Hepatocyte (in vitro differentiated cells): Measurements from ENCODE around the gene PLCB4. TPM values are rescaled to one million over a fixed set of nuclear protein-coding genes. Genes with fewer than 3 reads are reported as not detected.

ENCODE experiments used
- DNase-seq: peaks from one replicate; pipeline ENCODE4 v3.0.0-alpha.2; 2016; ENCODE audit warnings: low spot score
- H2AFZ ChIP-seq: fragments of 200-600 bp; sonication (generic); 2 replicates; pipeline ENCODE4 v1.6.0; 2016; ENCODE audit warnings: antibody characterized with exemption, mild to moderate bottlenecking
- H3K27ac ChIP-seq: fragments of 200-600 bp; sonication (generic); 2 replicates; pipeline ENCODE4 v1.5.1; 2016; ENCODE audit warnings: mild to moderate bottlenecking
- H3K27me3 ChIP-seq: fragments of 200-600 bp; sonication (generic); 2 replicates; pipeline ENCODE4 v1.6.1; 2016
- H3K36me3 ChIP-seq: fragments of 200-600 bp; sonication (generic); replicated peaks from 2 replicates; pipeline ENCODE4 v1.5.1; 2016; ENCODE audit warnings: low read depth; ENCODE audit not compliant: insufficient read depth
- H3K4me1 ChIP-seq: fragments of 200-600 bp; sonication (generic); 2 replicates; pipeline ENCODE4 v1.5.1; 2016; ENCODE audit warnings: mild to moderate bottlenecking, moderate library complexity; ENCODE audit not compliant: insufficient read depth
- H3K4me2 ChIP-seq: fragments of 200-600 bp; sonication (generic); 2 replicates; pipeline ENCODE4 v1.6.0; 2016
- H3K4me3 ChIP-seq: fragments of 200-600 bp; sonication (generic); 2 replicates; pipeline ENCODE4 v1.5.1; 2016; ENCODE audit warnings: mild to moderate bottlenecking
- H3K79me2 ChIP-seq: fragments of 200-600 bp; sonication (generic); 2 replicates; pipeline ENCODE4 v1.6.0; 2017; ENCODE audit warnings: mild to moderate bottlenecking
- H3K9me2 ChIP-seq: fragments of 200-600 bp; sonication (generic); replicated peaks from 2 replicates; pipeline ENCODE4 v1.6.0; 2017; ENCODE audit warnings: mild to moderate bottlenecking; ENCODE audit not compliant: insufficient read depth
- H3K9me3 ChIP-seq: fragments of 200-600 bp; sonication (generic); 2 replicates; pipeline ENCODE4 v1.5.1; 2016; ENCODE audit warnings: low read depth, mild to moderate bottlenecking
- H4K20me1 ChIP-seq: fragments of 200-600 bp; sonication (generic); 2 replicates; pipeline ENCODE4 v1.6.0; 2016; ENCODE audit warnings: mild to moderate bottlenecking; ENCODE audit not compliant: insufficient read depth, poor library complexity, severe bottlenecking
- EZH2 ChIP-seq: fragments of 200-600 bp; sonication (generic); IDR thresholded peaks from 2 replicates; pipeline ENCODE4 v1.6.1; 2016; ENCODE audit warnings: antibody characterized with exemption, mild to moderate bottlenecking, borderline replicate concordance
- EZH2phosphoT487 ChIP-seq: fragments of 200-600 bp; sonication (generic); IDR thresholded peaks from one replicate; pipeline ENCODE4 v1.6.1; 2018; ENCODE audit warnings: antibody characterized with exemption, mild to moderate bottlenecking, low read depth, moderate library complexity; ENCODE audit not compliant: unreplicated experiment, severe bottlenecking
- WGBS: methylation state at CpG from one replicate; pipeline ENCODE4 v1.1.6; 2016; ENCODE audit warnings: low lambda C conversion rate; ENCODE audit errors: missing lambda C conversion rate; 5-methylcytosine and 5-hydroxymethylcytosine counted together
- polyA plus RNA-seq: library from polyadenylated mRNA; unstranded; fragments of >200 nt; fragmentation: Nextera tagmentation; extraction: Ambion mirVana; gene quantifications from 2 replicates; pipeline ENCODE4 v1.2.1, GENCODE V29; 2016
- total RNA-seq: library from RNA; depleted of rRNA; stranded (reverse); fragments of >200 nt; gene quantifications from 2 replicates; pipeline ENCODE4 v1.2.3, GENCODE V29; 2014
- TF ChIP-seq, protein P1 (sequence below): fragments of 200-600 bp; sonication (generic); IDR thresholded peaks from 2 replicates; pipeline ENCODE4 v1.5.1; 2016; ENCODE audit warnings: antibody characterized with exemption, mild to moderate bottlenecking; ENCODE audit not compliant: poor library complexity

Gene PLCB4
- total and polyA plus RNA-seq, 2 experiments from 2014 or later: 6.4 to 15.0 TPM

DNA sequence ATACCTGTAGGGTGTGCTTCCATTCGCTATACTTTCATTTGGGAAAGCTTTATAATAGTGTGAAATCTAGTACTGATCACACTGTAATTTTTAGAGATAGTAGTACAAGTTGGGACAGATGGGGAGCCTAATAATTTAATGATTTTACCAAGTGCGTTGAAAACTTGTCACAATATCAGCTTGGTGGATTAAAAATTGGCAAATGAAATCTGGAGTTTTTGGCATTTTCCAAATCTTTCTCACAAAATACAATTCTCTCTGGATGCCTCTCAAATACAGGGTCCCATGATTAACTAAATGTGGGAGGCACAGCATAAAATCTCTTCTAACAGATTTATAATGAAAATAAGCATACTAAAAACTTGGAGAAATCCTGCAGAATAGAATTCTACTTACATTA, 96.4 kb downstream of the PLCB4 start:
- no peaks in the 10 kb centered on the region for H4K20me1 ChIP-seq
- H2AFZ ChIP-seq: no peak overlapping the region
- H3K4me1 ChIP-seq: peaks cover 3% of the 10 kb centered on the region
- no peak overlapping the region for H3K4me3 ChIP-seq
- DNase-seq: no peak
- H3K9me2 ChIP-seq: no peaks in the 10 kb centered on the region
- H3K27ac ChIP-seq: no peak overlapping the region
- H3K4me2 ChIP-seq: no peak overlapping the region
- TF ChIP-seq EZH2phosphoT487: no peak
- TF ChIP-seq, protein P1, sequence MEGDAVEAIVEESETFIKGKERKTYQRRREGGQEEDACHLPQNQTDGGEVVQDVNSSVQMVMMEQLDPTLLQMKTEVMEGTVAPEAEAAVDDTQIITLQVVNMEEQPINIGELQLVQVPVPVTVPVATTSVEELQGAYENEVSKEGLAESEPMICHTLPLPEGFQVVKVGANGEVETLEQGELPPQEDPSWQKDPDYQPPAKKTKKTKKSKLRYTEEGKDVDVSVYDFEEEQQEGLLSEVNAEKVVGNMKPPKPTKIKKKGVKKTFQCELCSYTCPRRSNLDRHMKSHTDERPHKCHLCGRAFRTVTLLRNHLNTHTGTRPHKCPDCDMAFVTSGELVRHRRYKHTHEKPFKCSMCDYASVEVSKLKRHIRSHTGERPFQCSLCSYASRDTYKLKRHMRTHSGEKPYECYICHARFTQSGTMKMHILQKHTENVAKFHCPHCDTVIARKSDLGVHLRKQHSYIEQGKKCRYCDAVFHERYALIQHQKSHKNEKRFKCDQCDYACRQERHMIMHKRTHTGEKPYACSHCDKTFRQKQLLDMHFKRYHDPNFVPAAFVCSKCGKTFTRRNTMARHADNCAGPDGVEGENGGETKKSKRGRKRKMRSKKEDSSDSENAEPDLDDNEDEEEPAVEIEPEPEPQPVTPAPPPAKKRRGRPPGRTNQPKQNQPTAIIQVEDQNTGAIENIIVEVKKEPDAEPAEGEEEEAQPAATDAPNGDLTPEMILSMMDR: no peak
- no peak for TF ChIP-seq EZH2
- no peaks in the 10 kb centered on the region for H3K36me3 ChIP-seq
- no peaks in the 10 kb centered on the region for H3K27me3 ChIP-seq
- 98% methylated on average over 2 of the region's 2 CpGs for WGBS
- no peaks in the 10 kb centered on the region for H3K79me2 ChIP-seq
- no peaks in the 10 kb centered on the region for H3K9me3 ChIP-seq

DNA sequence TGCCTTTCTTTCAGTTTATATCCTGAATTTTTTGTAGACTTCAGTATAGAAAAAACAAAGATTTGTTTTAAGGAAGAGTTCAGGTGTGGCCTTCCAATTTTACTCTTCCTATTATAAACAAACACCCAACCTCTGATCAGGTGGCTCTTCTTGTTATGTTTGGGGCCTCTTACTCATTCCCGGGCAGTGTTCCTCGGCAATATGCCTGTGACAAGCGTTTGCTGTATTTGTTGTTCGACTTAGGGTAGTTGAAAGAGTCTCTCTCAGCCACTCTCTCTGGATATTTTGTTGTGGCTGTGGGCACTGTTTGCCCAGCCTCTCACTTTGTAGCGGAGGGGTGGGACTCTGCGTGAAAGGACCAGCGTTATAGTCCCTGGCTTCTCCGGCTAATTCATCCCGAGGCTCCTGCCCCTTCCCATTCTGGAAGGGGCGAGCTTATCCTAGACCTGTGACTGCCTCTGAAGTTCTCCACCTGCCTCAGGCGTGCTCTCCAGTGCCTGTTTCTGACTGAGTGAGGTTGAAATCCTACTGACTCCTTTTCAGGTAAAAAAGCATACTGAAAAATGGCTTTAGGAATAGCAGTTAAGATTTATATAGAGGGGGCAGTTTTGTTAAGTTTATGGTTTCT, 97.4 kb downstream of the PLCB4 start:
- Histone ChIP-seq H2AFZ (no peak overlapping the region), H3K4me3 (no peak overlapping the region), H3K9me3 (no peaks in the 10 kb centered on the region), H3K27me3 (no peaks in the 10 kb centered on the region), H3K27ac (no peak overlapping the region), H4K20me1 (no peaks in the 10 kb centered on the region), H3K9me2 (no peaks in the 10 kb centered on the region), H3K4me2 (no peak overlapping the region), H3K79me2 (no peaks in the 10 kb centered on the region), H3K4me1 (no peaks in the 10 kb centered on the region), H3K36me3 (no peaks in the 10 kb centered on the region)
- 69% methylated on average over 11 of the region's 11 CpGs for WGBS
- no peak for DNase-seq
- TF ChIP-seq EZH2: no peak
- no peak for TF ChIP-seq EZH2phosphoT487

DNA sequence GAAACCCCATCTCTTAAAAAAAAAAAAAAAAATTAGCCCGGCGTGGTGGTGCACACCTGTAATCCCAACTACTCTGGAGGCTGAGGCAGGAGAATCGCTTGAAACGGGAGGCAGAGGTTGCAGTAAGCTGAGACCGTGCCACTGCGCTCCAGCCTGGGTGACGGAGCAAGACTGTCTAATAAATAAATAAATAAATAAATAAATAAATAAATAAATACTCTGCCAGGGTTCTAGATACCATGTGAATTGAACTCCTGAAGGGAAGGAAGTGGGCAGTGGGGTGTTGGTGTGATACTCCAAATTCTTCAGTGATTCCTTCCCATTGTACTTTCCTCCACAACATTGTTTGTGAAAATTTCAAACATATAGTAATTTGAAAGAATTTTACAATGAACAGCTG, 100.5 kb downstream of the PLCB4 start:
- H3K4me2 ChIP-seq: no peak overlapping the region
- H3K79me2 ChIP-seq: no peaks in the 10 kb centered on the region
- no peaks in the 10 kb centered on the region for H3K4me1 ChIP-seq
- TF ChIP-seq EZH2phosphoT487 (no peak), EZH2 (no peak)
- TF ChIP-seq, protein P1: no peak
- no peak overlapping the region for H2AFZ ChIP-seq
- no peaks in the 10 kb centered on the region for H3K9me2 ChIP-seq
- H3K9me3 ChIP-seq: no peaks in the 10 kb centered on the region
- no peak overlapping the region for H3K4me3 ChIP-seq
- DNase-seq: no peak
- 98% methylated on average over 7 of the region's 7 CpGs for WGBS
- H3K27me3 ChIP-seq: no peaks in the 10 kb centered on the region
- no peaks in the 10 kb centered on the region for H3K36me3 ChIP-seq
- H4K20me1 ChIP-seq: no peaks in the 10 kb centered on the region
- H3K27ac ChIP-seq: no peak overlapping the region

DNA sequence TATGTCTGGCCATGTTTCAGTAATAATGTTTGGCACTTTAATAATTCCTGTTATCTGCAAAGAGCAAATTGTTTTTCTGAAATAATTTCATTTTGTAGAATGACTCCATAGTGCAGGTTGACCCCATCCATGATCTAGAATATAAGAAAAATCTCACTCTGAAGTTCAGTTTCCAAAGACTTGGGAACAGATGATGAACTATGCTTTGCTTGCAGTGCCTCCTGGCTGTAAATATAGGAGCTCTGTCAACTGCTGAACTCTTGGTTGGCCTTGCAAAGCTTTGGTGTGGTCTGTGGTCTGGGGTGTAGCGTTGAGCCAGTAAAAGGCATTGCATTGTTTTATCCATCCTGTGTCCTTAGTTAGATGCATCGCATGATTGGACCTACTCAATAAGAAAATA, 104.0 kb downstream of the PLCB4 start:
- H3K4me1 ChIP-seq: no peaks in the 10 kb centered on the region
- no peaks in the 10 kb centered on the region for H4K20me1 ChIP-seq
- no peak for DNase-seq
- TF ChIP-seq, protein P1: peak; percentile 14
- no peak for TF ChIP-seq EZH2
- H3K79me2 ChIP-seq: no peaks in the 10 kb centered on the region
- H3K27me3 ChIP-seq: no peaks in the 10 kb centered on the region
- WGBS: 93% methylated on average over 2 of the region's 2 CpGs
- H3K9me3 ChIP-seq: no peaks in the 10 kb centered on the region
- no peak overlapping the region for H3K4me3 ChIP-seq
- no peak overlapping the region for H2AFZ ChIP-seq
- no peaks in the 10 kb centered on the region for H3K36me3 ChIP-seq
- no peak overlapping the region for H3K27ac ChIP-seq
- H3K4me2 ChIP-seq: no peak overlapping the region
- no peaks in the 10 kb centered on the region for H3K9me2 ChIP-seq
